Choroid plexus epithelial cell (primary cell): ENCODE results near the gene CISD1.

Experiments used
- DNase-seq: peaks from one replicate; pipeline ENCODE4 v3.0.0-alpha.2; 2010; ENCODE audit warnings: low read depth
- H3K4me3 ChIP-seq: 2 replicates; pipeline ENCODE4 v1.5.1; 2011; ENCODE audit warnings: low read depth, mild to moderate bottlenecking, control low read depth, low read length, moderate library complexity
- TF ChIP-seq, protein P1 (sequence below): conservative IDR thresholded peaks from 2 replicates; pipeline ENCODE4 v1.5.1; 2011; ENCODE audit warnings: low read depth, mild to moderate bottlenecking, control low read depth, inconsistent platforms, low read length, moderate library complexity

Gene CISD1

DNA sequence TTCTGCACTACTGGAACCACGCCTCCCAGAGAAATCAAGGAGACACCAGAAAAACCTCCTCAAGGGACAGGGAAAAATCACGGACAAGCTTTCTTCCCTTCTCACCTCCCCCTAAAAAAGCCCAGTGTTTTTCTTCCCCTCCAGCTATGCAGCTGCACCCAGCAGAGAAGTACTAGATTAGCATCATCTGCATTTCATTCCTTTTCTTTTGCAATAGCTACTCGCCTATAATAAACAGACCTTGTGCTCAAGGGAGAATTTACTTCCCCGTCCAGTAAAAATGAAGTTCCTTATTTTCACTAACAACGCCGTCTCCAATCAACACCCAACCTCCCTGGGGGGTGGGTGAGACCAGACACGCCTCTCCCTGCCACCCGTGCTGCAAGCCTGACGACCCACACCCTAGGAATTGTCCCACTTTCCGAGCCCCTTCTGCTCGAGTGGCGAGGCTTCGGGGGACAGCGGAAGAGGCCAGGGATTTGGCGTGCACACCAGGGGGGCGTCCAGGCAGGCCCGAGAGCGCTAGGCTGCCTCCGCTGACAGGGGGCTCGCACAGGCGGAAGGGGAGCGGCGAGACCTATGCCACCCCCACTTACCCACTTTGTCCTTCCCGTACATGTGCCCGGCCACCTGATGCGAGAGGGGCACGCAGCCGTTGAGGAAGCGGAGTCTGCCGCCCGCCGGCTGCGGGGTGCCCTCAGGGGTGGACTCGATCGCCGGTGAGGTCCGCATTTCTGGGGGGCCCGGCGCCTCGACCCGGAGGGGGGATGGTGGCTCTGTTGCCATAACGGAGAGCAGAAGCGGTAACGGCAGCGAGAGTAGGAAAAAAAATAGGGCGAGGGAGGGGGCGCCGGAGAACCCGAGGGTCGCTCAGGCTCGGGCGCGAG, 1.9 kb upstream of the CISD1 start:
- H3K4me3 ChIP-seq: peak overlapping the region; percentile 84
- TF ChIP-seq, protein P1, sequence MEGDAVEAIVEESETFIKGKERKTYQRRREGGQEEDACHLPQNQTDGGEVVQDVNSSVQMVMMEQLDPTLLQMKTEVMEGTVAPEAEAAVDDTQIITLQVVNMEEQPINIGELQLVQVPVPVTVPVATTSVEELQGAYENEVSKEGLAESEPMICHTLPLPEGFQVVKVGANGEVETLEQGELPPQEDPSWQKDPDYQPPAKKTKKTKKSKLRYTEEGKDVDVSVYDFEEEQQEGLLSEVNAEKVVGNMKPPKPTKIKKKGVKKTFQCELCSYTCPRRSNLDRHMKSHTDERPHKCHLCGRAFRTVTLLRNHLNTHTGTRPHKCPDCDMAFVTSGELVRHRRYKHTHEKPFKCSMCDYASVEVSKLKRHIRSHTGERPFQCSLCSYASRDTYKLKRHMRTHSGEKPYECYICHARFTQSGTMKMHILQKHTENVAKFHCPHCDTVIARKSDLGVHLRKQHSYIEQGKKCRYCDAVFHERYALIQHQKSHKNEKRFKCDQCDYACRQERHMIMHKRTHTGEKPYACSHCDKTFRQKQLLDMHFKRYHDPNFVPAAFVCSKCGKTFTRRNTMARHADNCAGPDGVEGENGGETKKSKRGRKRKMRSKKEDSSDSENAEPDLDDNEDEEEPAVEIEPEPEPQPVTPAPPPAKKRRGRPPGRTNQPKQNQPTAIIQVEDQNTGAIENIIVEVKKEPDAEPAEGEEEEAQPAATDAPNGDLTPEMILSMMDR: no peak
- DNase-seq: peak; percentile 84

DNA sequence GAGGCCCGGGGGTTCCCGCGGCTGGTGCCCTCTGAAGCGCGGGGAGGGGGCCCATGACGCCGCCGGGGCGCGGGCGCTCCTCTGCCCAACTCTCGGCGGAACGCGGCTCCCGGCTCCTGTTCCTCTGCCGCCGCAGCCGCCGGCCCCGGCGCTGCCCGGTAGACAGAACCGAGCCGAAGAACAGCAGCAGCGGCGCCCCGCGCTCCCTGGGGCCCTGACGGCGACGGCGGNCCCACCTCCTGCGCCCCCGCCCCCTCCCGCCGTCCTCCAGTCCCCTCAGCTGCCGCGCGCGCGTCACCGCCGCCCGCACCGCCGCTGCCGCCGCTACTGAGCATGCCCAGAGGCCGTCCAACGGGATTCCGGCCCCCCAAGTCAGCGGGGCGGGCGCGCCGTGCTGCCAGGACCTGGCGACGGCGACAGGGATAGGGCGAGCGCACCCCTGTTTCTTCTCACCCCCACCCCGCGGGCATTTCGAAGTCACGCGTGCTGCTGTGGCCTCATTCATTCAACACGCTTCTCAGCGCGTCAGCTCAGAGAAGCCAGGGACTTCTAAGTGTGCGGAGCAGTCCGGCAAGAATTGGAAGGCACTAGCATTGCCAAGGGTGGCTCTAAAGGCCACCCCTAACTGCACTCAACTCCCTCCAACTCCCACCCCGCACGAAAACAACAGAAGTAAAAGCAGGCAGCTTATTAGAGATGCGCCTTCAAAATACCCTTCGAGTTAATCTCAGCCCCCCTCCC, 1.1 kb upstream of the CISD1 start, which contains the start of gene IPMK:
Gene IPMK (minus strand): TSS at position 182 of the 741 bp plus-strand sequence. CDS start 283 bp downstream, outside the sequence.
- peak within 1 kb of the TSS; percentile 84 for H3K4me3 ChIP-seq
- peak; percentile 90 for DNase-seq
- TF ChIP-seq, protein P1: no peak

- peak overlapping the region; percentile 84 for H3K4me3 ChIP-seq
- no peak for DNase-seq
- TF ChIP-seq, protein P1: no peak
Measured at GRCh38 chr10:58268454-58268945, 462 bp upstream of the CISD1 start.

GRCh38 chr10:58269782-58270290, 874 bp downstream of the CISD1 start:
- H3K4me3 ChIP-seq: peak overlapping the region; percentile 84
- DNase-seq: no peak
- TF ChIP-seq, protein P1: no peak

DNA sequence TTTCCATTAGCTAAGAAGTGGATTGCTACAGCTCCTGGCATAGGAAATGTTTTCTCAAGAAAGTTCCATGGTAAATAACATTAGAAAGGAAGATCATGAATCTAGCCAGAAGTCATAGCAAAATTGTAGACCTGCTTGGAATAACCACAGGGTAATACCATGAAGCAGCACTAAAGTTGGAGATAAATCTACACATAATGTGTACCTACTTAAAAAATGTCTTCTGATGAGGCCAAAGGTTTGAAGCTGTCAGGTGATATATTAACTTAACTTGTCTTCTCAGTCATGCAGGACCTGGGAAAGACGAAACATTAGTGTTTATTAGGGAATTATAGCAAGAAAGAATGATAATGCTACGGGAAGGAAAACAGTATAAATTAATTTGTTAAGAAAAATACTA, 6.3 kb downstream of the CISD1 start:
- TF ChIP-seq, protein P1: no peak
- no peak for DNase-seq
- H3K4me3 ChIP-seq: no peak overlapping the region

DNA sequence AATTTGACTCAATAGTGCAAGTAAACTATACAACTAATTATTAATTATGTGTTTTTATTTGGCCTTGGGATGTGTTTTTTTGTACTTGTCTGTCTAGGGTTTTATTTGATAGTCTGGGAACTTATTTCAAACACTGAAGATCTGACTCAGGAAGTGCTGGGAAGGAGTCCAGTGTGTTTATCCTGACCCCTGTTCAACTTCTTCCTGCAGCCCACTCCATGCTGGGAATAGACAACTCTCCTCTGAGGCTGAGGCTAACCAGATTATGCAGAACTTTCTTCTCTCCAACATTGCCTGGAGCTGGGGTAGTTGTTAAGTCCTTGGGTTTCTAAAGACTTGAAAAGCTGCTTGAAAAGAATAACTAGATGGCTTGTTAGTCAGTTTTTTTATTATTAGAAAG, 6.9 kb downstream of the CISD1 start:
- DNase-seq: peak; percentile 78
- TF ChIP-seq, protein P1: no peak
- no peak overlapping the region for H3K4me3 ChIP-seq
